Skeletal muscle tissue (tissue), 4 donors: ENCODE data around the gene GCGR. TPM values are rescaled to one million over a fixed set of nuclear protein-coding genes. Genes with fewer than 3 reads are reported as not detected.

Experiments used
- H3K27ac ChIP-seq: one replicate; pipeline ENCODE4 v1.7.0; 2013; ENCODE audit warnings: mild to moderate bottlenecking, low read depth, low read length, inconsistent platforms
- H3K27me3 ChIP-seq, 3 donors: one replicate each; pipeline ENCODE4 v1.7.0; 2013; ENCODE audit warnings: low read length in 3 of 3; ENCODE audit not compliant: control insufficient read depth in 3 of 3, insufficient read depth in 3 of 3
- H3K36me3 ChIP-seq, 3 donors: one replicate each; pipeline ENCODE4 v1.7.0; 2013; ENCODE audit warnings: low read length in 3 of 3; ENCODE audit not compliant: control insufficient read depth in 3 of 3, insufficient read depth in 3 of 3
- H3K4me1 ChIP-seq, 3 donors: one replicate each; pipeline ENCODE4 v1.7.0; 2013; ENCODE audit warnings: low read length in 3 of 3, mild to moderate bottlenecking in 3 of 3; ENCODE audit not compliant: control insufficient read depth in 3 of 3, insufficient read depth in 3 of 3
- H3K4me3 ChIP-seq, 3 donors: one replicate each; pipeline ENCODE4 v1.7.0; 2013; ENCODE audit warnings: low read length in 3 of 3
- H3K9ac ChIP-seq, 3 donors: one replicate each; pipeline ENCODE4 v1.7.0; 2013; ENCODE audit warnings: low read length in 3 of 3, mild to moderate bottlenecking in 3 of 3, moderate library complexity in 2 of 3, low read depth in 1 of 3
- H3K9me3 ChIP-seq, 3 donors: one replicate each; pipeline ENCODE4 v1.7.0; 2013; ENCODE audit warnings: low read length in 3 of 3; ENCODE audit not compliant: control insufficient read depth in 3 of 3
- total RNA-seq: library from RNA; depleted of rRNA; stranded (reverse); fragments of >200 nt; gene quantifications from one replicate; pipeline ENCODE4 v1.2.3, GENCODE V29; 2014
- donor health status: Osteomylitis.

GCGR gene
- total RNA-seq, 1 donor from 2014 or later, result not detected

DNA sequence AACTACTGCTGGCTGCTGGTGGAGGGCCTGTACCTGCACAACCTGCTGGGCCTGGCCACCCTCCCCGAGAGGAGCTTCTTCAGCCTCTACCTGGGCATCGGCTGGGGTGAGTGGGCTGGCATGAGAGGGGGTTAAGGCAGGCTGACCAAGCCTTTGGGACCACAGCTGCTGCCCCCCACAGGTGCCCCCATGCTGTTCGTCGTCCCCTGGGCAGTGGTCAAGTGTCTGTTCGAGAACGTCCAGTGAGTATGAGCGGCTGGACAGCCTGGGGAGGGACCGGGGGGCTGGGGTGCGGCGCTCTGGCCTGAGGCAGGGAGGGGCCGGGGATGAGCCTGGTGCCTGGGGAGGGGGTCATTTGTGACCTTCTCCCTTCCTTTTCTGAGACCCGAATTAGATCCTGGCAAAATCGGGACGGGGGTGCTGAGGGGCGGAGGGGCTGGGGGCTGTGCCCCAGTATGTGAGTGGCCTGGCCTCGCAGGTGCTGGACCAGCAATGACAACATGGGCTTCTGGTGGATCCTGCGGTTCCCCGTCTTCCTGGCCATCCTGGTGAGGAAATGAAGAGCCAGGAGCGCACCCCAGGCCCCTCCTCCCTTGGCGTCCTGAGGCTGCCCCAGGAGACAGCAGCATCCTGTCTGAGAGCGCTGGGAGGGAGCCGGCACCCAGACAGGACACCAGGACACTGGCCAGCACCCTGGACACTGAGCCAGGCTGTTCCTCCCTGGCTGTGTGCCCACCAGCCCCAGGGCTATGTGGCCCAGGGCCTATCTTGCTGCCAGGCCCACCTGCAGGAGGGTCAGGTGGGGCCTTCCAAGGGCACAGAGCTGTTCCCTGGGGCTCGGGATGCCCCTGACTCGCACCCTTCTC, 8.0 kb downstream of the GCGR start:
- no peaks in the 10 kb centered on the region for H3K4me1 ChIP-seq
- H3K27ac ChIP-seq, result no peak overlapping the region
- H3K9me3 ChIP-seq, result no peaks in the 10 kb centered on the region
- peaks cover 40 to 50% (median 47%) of the 10 kb centered on the region in 3 donors for H3K27me3 ChIP-seq
- no peak overlapping the region for H3K9ac ChIP-seq
- no peaks in the 10 kb centered on the region for H3K36me3 ChIP-seq
- no peak overlapping the region for H3K4me3 ChIP-seq

- H3K9ac ChIP-seq, result no peak overlapping the region
- no peaks in the 10 kb centered on the region for H3K36me3 ChIP-seq
- no peak overlapping the region for H3K4me3 ChIP-seq
- no peaks in the 10 kb centered on the region for H3K9me3 ChIP-seq
- no peaks in the 10 kb centered on the region for H3K4me1 ChIP-seq
- H3K27me3 ChIP-seq, result peaks cover 34 to 43% (median 42%) of the 10 kb centered on the region in 3 donors
- H3K27ac ChIP-seq, result no peak overlapping the region
These were observed 8.8 kb downstream of the GCGR start for GRCh38 chr17:81812571-81813370.

DNA sequence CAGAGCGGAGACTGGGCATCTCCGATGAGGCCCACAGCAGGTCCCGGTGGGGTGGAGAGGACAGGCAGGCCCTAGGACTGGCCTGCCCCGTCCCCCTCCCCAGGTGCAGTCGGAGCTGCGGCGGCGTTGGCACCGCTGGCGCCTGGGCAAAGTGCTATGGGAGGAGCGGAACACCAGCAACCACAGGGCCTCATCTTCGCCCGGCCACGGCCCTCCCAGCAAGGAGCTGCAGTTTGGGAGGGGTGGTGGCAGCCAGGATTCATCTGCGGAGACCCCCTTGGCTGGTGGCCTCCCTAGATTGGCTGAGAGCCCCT, 9.4 kb downstream of the GCGR start:
- H3K27ac ChIP-seq, result no peak overlapping the region
- H3K27me3 ChIP-seq, result peaks cover 32 to 38% (median 36%) of the 10 kb centered on the region in 3 donors
- no peak overlapping the region for H3K9ac ChIP-seq
- no peaks in the 10 kb centered on the region for H3K9me3 ChIP-seq
- no peak overlapping the region for H3K4me3 ChIP-seq
- H3K4me1 ChIP-seq, result no peaks in the 10 kb centered on the region
- H3K36me3 ChIP-seq, result no peaks in the 10 kb centered on the region

DNA sequence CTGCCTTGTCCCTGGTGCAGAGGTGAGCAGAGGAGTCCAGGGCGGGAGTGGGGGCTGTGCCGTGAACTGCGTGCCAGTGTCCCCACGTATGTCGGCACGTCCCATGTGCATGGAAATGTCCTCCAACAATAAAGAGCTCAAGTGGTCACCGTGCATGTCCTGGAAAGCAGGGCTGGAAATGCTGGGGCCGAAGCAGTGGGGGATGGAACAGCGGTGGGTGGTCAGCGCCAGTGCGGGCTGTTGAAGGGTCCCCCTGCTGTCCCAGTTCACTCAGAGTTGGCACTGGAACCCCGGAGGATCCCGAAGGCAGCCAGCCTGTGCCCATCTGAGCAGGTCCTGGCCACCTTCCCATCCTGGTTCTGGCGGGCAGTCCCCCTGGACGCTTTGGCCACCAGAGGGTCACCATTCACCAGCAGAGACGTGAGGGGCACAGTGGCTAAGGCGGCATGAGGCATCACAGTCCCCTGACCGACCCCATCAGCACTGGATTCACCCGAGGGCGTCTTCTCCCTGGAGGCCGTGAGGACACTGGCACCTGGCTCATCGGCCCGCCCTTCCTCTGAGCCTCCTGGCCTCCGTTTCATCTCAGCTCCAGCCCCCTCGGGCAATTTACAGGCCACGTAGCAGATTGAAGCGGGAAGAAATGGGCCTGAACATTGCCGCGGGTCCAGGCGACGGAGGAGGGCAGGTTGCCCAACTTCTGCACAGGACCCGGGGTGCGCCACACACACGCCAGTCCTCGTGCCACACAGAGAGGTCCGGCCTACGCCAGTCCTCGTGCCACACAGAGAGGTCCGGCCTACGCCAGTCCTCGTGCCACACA, 10.1 kb downstream of the GCGR start:
- Histone ChIP-seq H3K27me3 (peaks cover 30 to 35% (median 32%) of the 10 kb centered on the region in 3 donors), H3K9me3 (no peaks in the 10 kb centered on the region), H3K4me1 (no peaks in the 10 kb centered on the region), H3K27ac (no peak overlapping the region), H3K4me3 (no peak overlapping the region), H3K36me3 (no peaks in the 10 kb centered on the region), H3K9ac (no peak overlapping the region)

- Histone ChIP-seq H3K27me3 (peaks cover 24 to 26% (median 26%) of the 10 kb centered on the region in 3 donors), H3K4me1 (no peaks in the 10 kb centered on the region), H3K36me3 (no peaks in the 10 kb centered on the region), H3K9ac (no peak overlapping the region), H3K9me3 (no peaks in the 10 kb centered on the region), H3K27ac (no peak overlapping the region), H3K4me3 (no peak overlapping the region)
These were observed 11.0 kb downstream of the GCGR start for GRCh38 chr17:81814748-81815645.

- peaks cover 17 to 20% (median 20%) of the 10 kb centered on the region in 3 donors for H3K27me3 ChIP-seq
These were observed 11.7 kb downstream of the GCGR start for GRCh38 chr17:81815646-81815986.

DNA sequence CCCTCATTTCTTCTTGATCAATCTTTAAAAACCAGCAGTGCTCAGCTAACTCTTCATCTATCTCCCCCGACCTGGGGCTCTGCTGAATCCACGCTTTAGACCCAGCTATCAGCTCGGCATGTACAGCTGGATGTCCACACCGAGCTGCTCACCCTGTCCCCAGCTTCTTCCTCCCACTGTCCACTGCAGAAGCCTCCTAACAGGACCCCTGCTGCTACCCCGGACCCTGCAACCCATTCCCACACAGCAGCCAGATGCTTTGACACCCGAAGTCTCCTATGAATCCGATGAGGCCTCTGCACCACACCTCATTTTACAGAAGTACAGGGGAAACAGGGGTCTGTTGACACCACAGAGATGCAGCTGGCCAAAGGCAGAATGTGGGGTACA, 13.8 kb downstream of the GCGR start:
- no peak overlapping the region for H3K4me3 ChIP-seq
- H3K36me3 ChIP-seq, result no peaks in the 10 kb centered on the region
- no peaks in the 10 kb centered on the region for H3K9me3 ChIP-seq
- H3K4me1 ChIP-seq, result peaks cover 15 to 17% (median 16%) of the 10 kb centered on the region in 3 donors
- no peak overlapping the region for H3K9ac ChIP-seq
- no peak overlapping the region for H3K27ac ChIP-seq
- peaks cover 6 to 8% (median 6%) of the 10 kb centered on the region in 3 donors for H3K27me3 ChIP-seq

More at GRCh38 chr17:81815646-81815986, 11.7 kb downstream of the GCGR start:
- H3K27ac ChIP-seq, result no peak overlapping the region
- H3K4me1 ChIP-seq, result no peaks in the 10 kb centered on the region
- H3K36me3 ChIP-seq, result no peaks in the 10 kb centered on the region
- no peak overlapping the region for H3K4me3 ChIP-seq
- no peaks in the 10 kb centered on the region for H3K9me3 ChIP-seq
- H3K9ac ChIP-seq, result no peak overlapping the region

GRCh38 chr17:81819708-81820107, 15.8 kb downstream of the GCGR start:
- no peak overlapping the region for H3K27ac ChIP-seq
- H3K27me3 ChIP-seq, result peaks cover 0 to 8% (median 6%) of the 10 kb centered on the region in 3 donors
- H3K9ac ChIP-seq, result no peak overlapping the region
- peaks cover 16 to 34% (median 26%) of the 10 kb centered on the region in 3 donors for H3K4me1 ChIP-seq
- H3K36me3 ChIP-seq, result peaks cover 0 to 3% (median 0%) of the 10 kb centered on the region in 3 donors
- no peak overlapping the region for H3K4me3 ChIP-seq
- H3K9me3 ChIP-seq, result no peaks in the 10 kb centered on the region

GRCh38 chr17:81821147-81821546, 17.2 kb downstream of the GCGR start:
- H3K4me3 ChIP-seq, result peak overlapping the region in 2 of 3 donors; percentile 15 to 52
- peak overlapping the region; percentile 85 for H3K27ac ChIP-seq
- H3K9ac ChIP-seq, result peak overlapping the region in 2 of 3 donors; percentile 29 to 78
- peaks cover 0 to 8% (median 4%) of the 10 kb centered on the region in 3 donors for H3K27me3 ChIP-seq
- H3K4me1 ChIP-seq, result peaks cover 30 to 48% (median 40%) of the 10 kb centered on the region in 3 donors
- no peaks in the 10 kb centered on the region for H3K9me3 ChIP-seq
- peaks cover 0 to 3% (median 0%) of the 10 kb centered on the region in 3 donors for H3K36me3 ChIP-seq
